MV-4-11 (cell line): ENCODE results near the gene EMC1.
"Not testable (repeated sequence)": the region's sequence is repeated elsewhere in the genome, so short reads cannot be mapped to it uniquely, and the experiment has no call there.

Source experiments
- DNase-seq: peaks from one replicate; lab custom pipeline; 2025; lab: John Stamatoyannopoulos, UW

Gene EMC1

DNA sequence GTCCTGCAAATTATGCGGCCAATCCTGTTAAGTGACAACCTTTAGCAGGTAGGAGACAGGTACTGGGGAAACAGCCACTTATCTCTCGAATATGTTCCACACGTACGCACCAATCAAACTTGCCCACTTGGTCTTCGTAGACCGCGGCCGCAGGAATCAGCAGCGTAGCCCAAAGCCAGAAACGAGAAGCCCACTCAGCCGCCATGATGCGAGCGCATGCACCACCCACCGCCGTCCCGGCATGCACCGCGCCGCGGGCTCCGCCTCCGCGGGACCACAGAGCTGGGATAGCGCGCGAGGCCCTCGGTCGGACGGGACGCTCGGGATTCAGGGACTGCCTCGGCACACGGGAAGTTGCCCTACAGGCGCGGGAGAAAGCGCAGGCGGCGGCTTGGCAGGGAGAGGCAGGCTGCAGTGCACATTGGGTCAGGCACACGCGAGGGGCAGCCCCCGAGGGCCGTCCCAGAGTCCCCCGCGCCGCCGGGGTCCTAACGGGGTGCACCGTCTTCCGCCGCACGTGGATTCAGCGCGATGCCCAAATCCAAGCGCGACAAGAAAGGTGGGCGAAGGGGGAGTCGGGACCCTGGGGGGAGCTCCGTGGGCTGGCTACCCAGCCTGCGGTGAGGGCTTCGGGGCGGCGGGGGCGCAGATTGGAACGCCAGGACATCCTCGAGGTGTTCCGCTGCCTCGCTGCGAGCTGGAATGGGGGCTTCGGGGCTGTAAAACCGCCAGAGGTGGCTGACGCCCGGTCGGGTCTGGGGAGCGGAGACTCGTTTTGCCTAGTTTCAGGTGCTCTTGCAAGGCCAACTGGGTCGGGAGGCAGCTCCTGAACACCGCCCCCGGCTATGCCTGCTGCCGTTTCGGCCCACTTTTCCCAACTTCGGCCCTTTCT is at the start of gene EMC1, which contains the start of gene MRTO4:
Gene EMC1 (minus strand): TSS at position 220 of the 892 bp plus-strand sequence. CDS start 15 bp downstream, at position 205.
Gene MRTO4 (plus strand): TSS at position 501 of the 892 bp plus-strand sequence. CDS start 31 bp downstream, at position 532.
- peak; percentile 75 for DNase-seq

DNA sequence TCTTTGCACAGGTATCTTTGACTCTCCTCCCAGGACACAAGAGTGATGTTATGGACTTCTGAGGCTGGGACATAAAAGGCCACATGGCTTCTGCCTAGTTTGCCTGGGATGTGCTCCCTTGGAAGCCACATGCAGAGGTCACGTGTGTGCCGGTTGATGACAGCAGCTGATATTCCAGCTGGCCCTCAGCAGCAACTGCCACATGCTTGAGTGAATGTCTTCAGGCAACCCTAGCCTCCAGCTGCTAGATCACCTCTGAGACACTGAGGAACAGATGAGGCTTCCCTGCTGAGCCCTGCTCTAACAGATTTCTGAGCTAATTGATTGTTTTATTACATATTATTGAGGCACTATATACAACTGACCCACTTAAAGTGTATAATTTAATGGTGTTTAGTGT is 48.9 kb upstream of the EMC1 start:
- DNase-seq: no peak

GRCh38 chr1:19294638-19295037 is 43.3 kb upstream of the EMC1 start:
- no peak for DNase-seq

DNA sequence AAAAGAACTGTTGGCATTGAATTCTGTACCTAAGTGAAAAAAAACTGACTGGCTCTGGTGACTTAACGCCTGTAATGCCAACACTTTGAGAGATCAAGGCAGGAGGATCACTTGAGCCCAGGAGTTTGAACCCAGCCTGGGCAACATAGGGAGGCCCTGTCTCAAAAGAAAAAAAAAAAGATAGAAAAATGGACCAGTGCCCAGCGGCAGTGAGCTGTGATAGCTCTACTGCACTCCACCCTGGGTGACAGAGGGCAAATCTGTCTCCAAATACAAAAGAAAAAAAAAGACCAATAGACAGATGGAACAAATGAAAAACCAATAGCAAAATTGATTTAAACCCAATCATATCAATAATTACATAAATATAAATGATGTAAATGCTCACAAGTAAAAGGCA is 37.9 kb upstream of the EMC1 start:
- no peak for DNase-seq

DNA sequence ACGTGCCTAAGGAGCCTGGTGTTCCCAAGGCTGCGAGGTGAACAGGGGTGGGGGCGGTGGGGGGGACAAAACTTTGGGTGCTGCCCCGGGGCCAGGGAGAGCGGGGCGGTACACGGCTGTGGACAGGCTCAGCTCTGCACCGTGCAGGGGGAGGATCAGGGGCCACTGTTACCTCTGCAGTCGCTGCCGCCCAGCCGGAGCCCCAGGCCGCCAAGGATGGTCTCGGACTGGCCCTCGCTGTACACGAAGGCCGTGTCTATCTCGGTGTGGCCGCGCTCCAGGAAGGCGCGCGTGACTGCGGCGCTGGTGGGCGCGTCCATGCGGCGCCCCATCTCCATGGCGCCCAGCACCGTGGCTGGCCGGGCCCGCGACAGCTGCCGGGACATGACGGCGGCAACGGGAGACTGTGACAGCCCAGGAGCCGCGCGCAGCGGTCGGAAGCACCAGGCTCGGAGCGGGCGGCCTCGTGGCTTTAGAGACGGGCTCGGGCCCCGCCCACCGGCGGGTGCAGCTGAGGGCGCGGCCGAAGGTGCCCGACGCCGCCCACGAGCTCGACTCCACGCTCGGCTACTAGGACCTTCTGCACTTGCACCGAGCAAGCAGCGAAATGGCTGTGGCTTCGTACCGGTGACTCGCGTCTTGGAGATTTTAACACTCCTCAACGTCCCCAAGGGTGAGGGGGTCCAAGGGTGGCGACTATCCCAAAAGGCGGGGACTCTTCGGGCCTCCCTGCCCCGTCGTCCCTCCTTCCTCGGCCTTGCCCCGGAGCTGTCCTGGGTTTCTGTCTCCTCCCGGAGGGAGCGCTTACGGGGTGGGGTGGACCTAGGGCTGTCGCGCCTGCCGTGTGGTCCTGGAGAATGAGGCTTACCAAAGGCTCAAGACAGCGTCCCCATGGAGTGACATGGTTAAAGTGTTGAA is 37.3 kb upstream of the EMC1 start, which contains the start of gene AKR7A3:
Gene AKR7A3 (minus strand): TSS at position 447 of the 918 bp plus-strand sequence. CDS start 61 bp downstream, at position 386.
- DNase-seq: peak; percentile 61

DNA sequence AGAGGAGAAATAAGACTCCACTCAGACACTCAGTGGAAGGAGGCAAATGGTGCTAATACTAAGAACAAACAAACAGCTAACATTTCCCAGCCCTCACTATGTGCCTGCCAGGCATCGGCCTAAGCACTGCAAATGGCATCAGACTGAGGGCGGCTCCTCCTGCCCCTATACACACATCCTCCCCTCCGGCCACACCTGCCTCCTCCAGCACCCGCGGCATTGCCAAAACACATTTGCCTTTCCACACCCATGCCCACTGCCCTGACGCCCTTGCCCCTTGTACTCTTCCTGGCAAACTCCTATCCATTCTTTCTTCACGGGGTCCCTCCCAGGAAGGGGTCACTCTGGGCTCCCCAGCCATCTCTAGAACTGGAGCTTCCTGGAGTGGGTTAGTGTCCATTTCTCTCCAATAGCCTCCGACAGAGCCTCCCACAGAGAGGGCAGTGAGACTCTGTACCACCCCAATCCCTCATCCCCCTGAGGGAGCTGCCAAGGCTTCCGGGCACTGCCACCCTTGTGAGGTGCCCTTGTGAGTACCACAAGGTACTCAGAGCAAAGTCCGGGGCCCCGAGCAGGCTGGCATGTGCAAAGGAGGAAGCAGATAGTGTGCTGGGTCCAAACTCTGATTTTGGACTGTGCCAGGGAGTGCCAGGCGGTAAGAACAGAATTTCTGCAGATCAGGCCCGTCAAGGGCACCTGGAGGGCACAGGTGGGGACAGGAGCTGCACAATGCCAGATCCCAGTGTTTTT is 36.3 kb upstream of the EMC1 start:
- no peak for DNase-seq

DNA sequence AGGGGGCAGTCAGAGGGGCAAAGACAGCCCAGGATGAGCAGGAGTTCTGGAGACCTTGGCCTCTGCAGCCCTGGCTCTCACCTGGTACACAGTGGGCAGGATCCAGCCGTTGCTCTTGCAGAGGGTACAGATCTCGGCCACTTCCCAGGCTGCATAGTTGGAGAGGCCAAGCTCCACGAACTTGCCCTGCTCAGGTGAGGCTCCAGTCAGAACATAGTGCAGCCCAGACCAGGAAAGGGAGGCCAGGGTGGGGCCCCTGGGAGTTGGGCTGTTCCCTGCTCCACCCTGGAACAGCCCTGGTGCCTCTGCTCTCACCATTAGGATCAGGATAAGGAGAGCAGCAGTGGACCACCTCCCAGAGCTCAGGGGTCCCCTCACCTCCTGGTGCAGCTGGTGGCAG is 34.5 kb upstream of the EMC1 start:
- not testable (repeated sequence) for DNase-seq

DNA sequence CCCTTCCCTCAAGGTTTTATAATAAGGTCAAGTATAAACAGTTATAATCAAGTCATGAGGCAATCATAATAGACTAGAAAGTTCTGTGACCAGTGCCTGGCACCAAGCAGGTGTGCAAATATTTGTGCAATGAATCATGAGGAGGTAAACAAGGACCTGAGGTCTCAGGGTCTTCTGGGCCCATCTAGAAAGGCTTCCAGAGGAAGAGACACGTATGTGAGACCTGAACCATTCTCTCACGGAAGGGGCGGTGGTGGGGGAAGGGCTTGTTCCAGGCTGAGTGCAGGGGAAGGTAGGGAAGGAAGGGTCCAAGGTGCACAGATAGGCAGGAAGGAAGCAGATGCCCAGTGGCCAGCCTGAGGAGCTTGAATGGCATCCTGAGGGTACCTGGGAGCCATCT is 34.0 kb upstream of the EMC1 start:
- not testable (repeated sequence) for DNase-seq

DNA sequence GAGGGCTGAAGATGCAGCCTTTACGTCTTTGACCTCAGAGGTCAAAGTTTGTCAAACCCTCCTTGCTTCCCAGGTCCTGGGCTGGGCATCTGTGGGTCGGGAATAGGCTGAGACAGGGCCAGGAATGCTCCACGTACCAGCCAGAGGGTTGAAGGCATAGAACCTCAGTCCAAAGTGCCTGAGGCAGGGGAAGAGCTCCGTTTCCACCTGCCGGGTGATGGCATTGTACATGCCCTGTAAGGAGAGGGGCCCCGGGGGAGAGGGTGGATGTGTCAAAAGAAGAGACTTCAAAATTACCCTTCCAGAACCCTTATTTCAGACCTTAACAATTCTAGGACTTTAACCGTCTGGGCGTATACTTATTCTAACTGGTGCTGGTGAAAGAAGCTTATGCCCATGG is 33.6 kb upstream of the EMC1 start:
- no peak for DNase-seq

DNA sequence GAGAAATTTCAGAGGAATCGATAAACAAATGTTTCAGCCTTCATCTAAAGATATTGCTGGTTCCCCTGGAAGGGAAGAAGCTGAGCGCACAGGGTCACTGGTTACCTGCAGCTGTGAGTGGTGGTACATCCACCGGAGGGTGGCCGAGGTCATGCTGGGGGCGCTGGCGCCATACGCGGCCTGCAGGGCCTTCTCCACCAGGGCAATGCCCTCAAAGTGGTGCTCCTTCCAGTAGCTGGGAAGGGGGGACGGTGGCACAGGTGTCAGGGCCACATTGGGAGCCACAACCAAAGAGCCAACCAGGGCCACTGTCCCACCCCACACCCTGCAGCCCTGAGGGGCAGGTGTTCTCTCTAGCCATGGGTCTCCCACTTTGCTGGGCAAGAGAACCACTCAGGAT is 32.6 kb upstream of the EMC1 start:
- no peak for DNase-seq

DNA sequence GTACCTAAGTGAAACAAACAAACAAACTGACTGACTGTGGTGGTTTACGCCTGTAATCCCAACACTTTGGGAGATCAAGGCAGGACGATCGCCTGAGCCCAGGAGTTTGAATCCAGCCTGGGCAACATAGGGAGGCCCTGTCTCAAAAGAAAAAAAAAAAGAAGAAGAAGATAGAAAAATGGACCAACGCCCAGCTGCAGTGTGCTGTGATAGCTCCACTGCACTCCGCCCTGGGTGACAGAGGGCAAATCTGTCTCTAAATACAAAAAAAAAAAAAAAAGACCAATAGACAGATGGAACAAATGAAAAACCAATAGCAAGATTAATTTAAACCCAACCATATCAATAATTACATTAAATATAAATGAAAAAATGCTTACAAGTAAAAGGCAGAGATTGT is 23.3 kb upstream of the EMC1 start:
- no peak for DNase-seq

DNA sequence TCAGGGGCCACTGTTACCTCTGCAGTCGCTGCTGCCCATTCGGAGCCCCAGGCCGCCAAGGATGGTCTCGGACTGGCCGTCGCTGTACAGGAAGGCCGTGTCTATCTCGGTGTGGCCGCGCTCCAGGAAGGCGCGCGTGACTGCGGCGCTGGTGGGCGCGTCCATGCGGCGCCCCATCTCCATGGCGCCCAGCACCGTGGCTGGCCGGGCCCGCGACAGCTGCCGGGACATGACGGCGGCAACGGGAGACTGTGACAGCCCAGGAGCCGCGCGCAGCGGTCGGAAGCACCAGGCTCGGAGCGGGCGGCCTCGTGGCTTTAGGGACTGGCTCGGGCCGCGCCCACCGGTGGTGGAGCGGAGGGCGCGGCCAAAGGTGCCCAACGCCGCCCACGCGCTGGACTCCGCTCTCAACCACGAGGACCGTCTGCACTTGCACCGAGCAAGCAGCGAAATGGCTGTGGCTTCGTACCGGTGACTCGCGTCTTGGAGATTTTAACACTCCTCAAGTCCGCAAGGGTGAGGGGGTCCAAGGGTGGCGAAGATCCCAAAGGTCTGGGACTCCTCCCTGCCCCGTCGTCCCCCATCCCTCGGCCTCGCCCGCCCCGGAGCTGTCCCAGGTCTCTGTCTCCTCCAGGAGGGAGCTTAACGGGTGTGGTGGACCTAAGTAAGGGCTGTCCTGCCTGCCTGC is 22.7 kb upstream of the EMC1 start:
- not testable (repeated sequence) for DNase-seq

- no peak for DNase-seq
These were observed 22.0 kb upstream of the EMC1 start for GRCh38 chr1:19273106-19273843.

DNA sequence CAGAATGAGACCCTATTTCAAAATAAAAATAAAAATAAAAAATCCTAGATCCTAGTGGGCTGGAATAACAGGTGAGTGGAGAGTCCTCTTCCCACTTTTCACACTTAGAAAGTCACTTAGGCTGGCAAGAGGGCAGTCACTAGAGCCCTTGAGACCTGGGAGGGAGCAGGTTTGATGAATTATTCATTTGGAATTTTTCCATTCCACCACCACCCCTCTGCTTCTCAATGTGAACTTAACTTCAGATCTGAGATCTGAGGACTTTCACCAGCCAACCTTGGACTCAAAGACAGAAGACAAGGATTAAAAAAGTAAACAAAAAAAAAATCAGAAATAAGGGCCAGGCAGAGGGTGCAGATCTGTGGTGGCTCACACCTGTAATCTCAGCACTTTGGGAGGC is 20.7 kb upstream of the EMC1 start:
- DNase-seq: no peak

GRCh38 chr1:19270343-19270730 is 19.0 kb upstream of the EMC1 start:
- DNase-seq: not testable (repeated sequence)

- not testable (repeated sequence) for DNase-seq
These were observed 18.4 kb upstream of the EMC1 start for GRCh38 chr1:19269427-19270342.

DNA sequence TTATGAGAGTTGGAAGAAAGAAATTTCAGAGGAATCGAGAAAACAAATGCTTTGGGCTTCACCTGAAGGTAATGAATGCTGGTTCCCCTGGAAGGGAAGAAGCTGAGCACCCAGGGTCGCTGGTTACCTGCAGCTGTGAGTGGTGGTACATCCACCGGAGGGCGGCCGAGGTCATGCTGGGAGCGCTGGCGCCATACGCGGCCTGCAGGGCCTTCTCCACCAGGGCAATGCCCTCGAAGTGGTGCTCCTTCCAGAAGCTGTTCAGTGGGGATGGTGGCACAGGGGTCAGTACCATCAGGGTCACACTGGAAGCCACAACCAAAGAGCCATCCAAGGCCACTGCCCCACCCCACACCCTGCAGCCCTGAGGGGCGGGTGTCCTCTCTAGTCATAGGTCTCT is 17.1 kb upstream of the EMC1 start:
- no peak for DNase-seq

- DNase-seq: no peak
These were observed 11.4 kb upstream of the EMC1 start for GRCh38 chr1:19262744-19263143.

DNA sequence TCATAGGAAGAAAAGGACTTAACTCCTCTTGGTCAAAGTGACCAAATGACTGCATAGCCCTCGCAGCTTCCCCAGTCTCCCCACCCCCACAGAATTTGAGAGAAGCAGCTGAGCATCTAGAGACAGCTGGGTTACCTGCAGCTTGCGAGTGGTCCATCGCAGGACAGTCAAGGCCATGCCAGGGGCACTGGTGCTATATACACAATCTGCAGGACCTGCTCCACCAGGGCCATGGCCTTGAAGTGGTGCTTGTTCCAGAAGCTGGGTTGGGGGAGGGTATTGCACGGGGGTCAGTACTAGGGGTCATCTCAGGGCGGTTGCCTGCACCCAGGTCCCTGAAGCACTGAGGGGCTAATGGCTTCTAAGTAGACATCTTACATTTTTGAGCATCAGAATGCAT is 10.7 kb upstream of the EMC1 start:
- DNase-seq: no peak
